NCI-H1436 treated with DMSO at 0.1 percent for 48 hours (cell line): Measurements from ENCODE around the gene ARID3A.

Experiments
- DNase-seq: peaks from one replicate; lab custom pipeline; 2025; lab: John Stamatoyannopoulos, UW

The ARID3A gene

GRCh38 chr19:963486-963951, 37.7 kb downstream of the ARID3A start:
- no peak for DNase-seq

- no peak for DNase-seq
Measured at GRCh38 chr19:964116-964520, 38.3 kb downstream of the ARID3A start.

- DNase-seq: no peak
Measured at GRCh38 chr19:964761-965694, 39.2 kb downstream of the ARID3A start.

- no peak for DNase-seq
Measured at GRCh38 chr19:966485-967088, 40.8 kb downstream of the ARID3A start.

- no peak for DNase-seq
Measured at GRCh38 chr19:970695-971094, 44.9 kb downstream of the ARID3A start.

GRCh38 chr19:971795-972194, 46.0 kb downstream of the ARID3A start:
- no peak for DNase-seq

GRCh38 chr19:972281-972680, 46.4 kb downstream of the ARID3A start:
- DNase-seq: no peak

- no peak for DNase-seq
Measured at GRCh38 chr19:973726-974563, 48.1 kb downstream of the ARID3A start.

GRCh38 chr19:974564-975257, 48.9 kb downstream of the ARID3A start:
- no peak for DNase-seq

GRCh38 chr19:976476-976875, 50.6 kb downstream of the ARID3A start:
- no peak for DNase-seq

GRCh38 chr19:977058-977464, 51.2 kb downstream of the ARID3A start:
- DNase-seq: no peak

- no peak for DNase-seq
Measured at GRCh38 chr19:979318-979741, 53.5 kb downstream of the ARID3A start.

- no peak for DNase-seq
Measured at GRCh38 chr19:980133-980998, 54.5 kb downstream of the ARID3A start.

GRCh38 chr19:982567-983170, 56.8 kb downstream of the ARID3A start:
- no peak for DNase-seq

- DNase-seq: no peak
Measured at GRCh38 chr19:984165-984967, 58.5 kb downstream of the ARID3A start, which contains the start of gene WDR18. Gene WDR18, plus strand, starts transcription at chr19:984345. Its CDS starts 9 bp downstream, at chr19:984354.

- no peak for DNase-seq
Measured at GRCh38 chr19:986083-986482, 60.2 kb downstream of the ARID3A start.

- DNase-seq: no peak
Measured at GRCh38 chr19:988081-988480, 62.2 kb downstream of the ARID3A start.

GRCh38 chr19:988510-988909, 62.7 kb downstream of the ARID3A start:
- no peak for DNase-seq

- no peak for DNase-seq
Measured at GRCh38 chr19:989381-990081, 63.7 kb downstream of the ARID3A start.
